Esophagus muscularis mucosa (tissue), 4 donors: ENCODE measurements around the gene EPHA4. TPM values are rescaled to one million over a fixed set of nuclear protein-coding genes. Genes with fewer than 3 reads are reported as not detected.

Experiments
- DNase-seq: peaks from one replicate; pipeline ENCODE4 v3.0.0-alpha.2; 2017; ENCODE audit errors: extremely low spot score
- H3K27ac ChIP-seq, 4 donors: fragments of 200-600 bp; sonication (generic); replicated peaks in 1 of 4; 1 replicate in 3 of 4; 2 replicates in 1 of 4; pipeline ENCODE4 v1.5.1; 2016 to 2019; ENCODE audit warnings: mild to moderate bottlenecking in 1 of 4
- H3K27me3 ChIP-seq, 4 donors: fragments of 200-600 bp; sonication (generic); one replicate each; pipeline versions ENCODE4 v1.5.1 to v1.6.0; 2016 to 2019
- H3K36me3 ChIP-seq, 4 donors: fragments of 200-600 bp; sonication (generic); one replicate each; pipeline ENCODE4 v1.5.1; 2016 to 2019
- H3K4me1 ChIP-seq, 4 donors: fragments of 200-600 bp; sonication (generic); one replicate each; pipeline ENCODE4 v1.5.1; 2016 to 2019
- H3K4me3 ChIP-seq, 4 donors: fragments of 200-600 bp; sonication (generic); 1 replicate in 2 of 4; 2 replicates in 2 of 4; pipeline ENCODE4 v1.5.1; 2016 to 2019; ENCODE audit warnings: mild to moderate bottlenecking in 4 of 4, moderate library complexity in 1 of 4
- H3K9me3 ChIP-seq, 4 donors: fragments of 200-600 bp; sonication (generic); 1 replicate in 3 of 4; 2 replicates in 1 of 4; pipeline ENCODE4 v1.5.1; 2016 to 2019
- CTCF ChIP-seq, 3 experiments: fragments of 200-600 bp in 2 of 3; fragments of 450-650 bp in 1 of 3; sonication (generic) in 2 of 3; IDR thresholded peaks; one replicate each; pipeline ENCODE4 v1.5.1; 2017 to 2019; ENCODE audit warnings: antibody characterized with exemption in 3 of 3, mild to moderate bottlenecking in 2 of 3, moderate library complexity in 1 of 3
- EP300 ChIP-seq: sonication (generic); formaldehyde crosslinking; IDR thresholded peaks from one replicate; pipeline ENCODE4 v1.6.1; 2017; ENCODE audit warnings: antibody characterized with exemption
- POLR2A ChIP-seq: fragments of 450-650 bp; IDR thresholded peaks from one replicate; pipeline ENCODE4 v1.6.1; 2017; ENCODE audit warnings: antibody characterized with exemption, moderate library complexity, mild to moderate bottlenecking, low read depth
- POLR2AphosphoS5 ChIP-seq, 2 donors: sonication (generic); formaldehyde crosslinking; IDR thresholded peaks; one replicate each; pipeline ENCODE4 v1.6.1; 2017; ENCODE audit warnings: antibody characterized with exemption in 2 of 2
- WGBS: methylation state at CpG from one replicate; pipeline ENCODE4 v1.1.5; 2018; 5-methylcytosine and 5-hydroxymethylcytosine counted together
- intact Hi-C: fragments of 100-400 bp; cut with DNase I; formaldehyde crosslinking; loops from one replicate; pipeline ENCODE4 v1.15.1; 2023
- total RNA-seq, 4 donors: library from RNA; depleted of rRNA; stranded (reverse); fragments of >200 nt; gene quantifications; one replicate each; pipeline versions ENCODE4 v1.1.0 to v1.2.1, GENCODE V29; 2016

Gene EPHA4
- total RNA-seq, 4 donors from 2014 or later = 15.4 to 25.9 (median 20.2) TPM

GRCh38 chr2:221390878-221391277 lies 181.2 kb downstream of the EPHA4 start:
- DNase-seq = no peak
- TF ChIP-seq POLR2A (no peak), EP300 (no peak), CTCF (IDR thresholded peaks at IDR 0.05) (no peak), POLR2AphosphoS5 (IDR thresholded peaks at IDR 0.05) (no peak)
- Histone ChIP-seq H3K27me3 (no peaks in the 10 kb centered on the region), H3K9me3 (no peaks in the 10 kb centered on the region), H3K36me3 (no peaks in the 10 kb centered on the region), H3K27ac (no peak overlapping the region), H3K4me3 (no peak overlapping the region), H3K4me1 (no peaks in the 10 kb centered on the region)
- 79% methylated on average over 4 of the region's 4 CpGs for WGBS
- intact Hi-C loops = no loop called here

GRCh38 chr2:221389904-221390303 lies 182.2 kb downstream of the EPHA4 start:
- Histone ChIP-seq H3K9me3 (no peaks in the 10 kb centered on the region), H3K36me3 (no peaks in the 10 kb centered on the region), H3K27me3 (no peaks in the 10 kb centered on the region), H3K27ac (no peak overlapping the region), H3K4me3 (no peak overlapping the region), H3K4me1 (no peaks in the 10 kb centered on the region)
- intact Hi-C loops = no loop called here
- 93% methylated on average over 2 of the region's 2 CpGs for WGBS
- TF ChIP-seq POLR2A (no peak), POLR2AphosphoS5 (IDR thresholded peaks at IDR 0.05) (no peak), EP300 (no peak), CTCF (IDR thresholded peaks at IDR 0.05) (no peak)
- DNase-seq = no peak

GRCh38 chr2:221389421-221389820 lies 182.7 kb downstream of the EPHA4 start:
- 76% methylated on average over 5 of the region's 5 CpGs for WGBS
- Histone ChIP-seq H3K36me3 (no peaks in the 10 kb centered on the region), H3K27me3 (no peaks in the 10 kb centered on the region), H3K27ac (no peak overlapping the region), H3K4me1 (no peaks in the 10 kb centered on the region), H3K4me3 (no peak overlapping the region), H3K9me3 (no peaks in the 10 kb centered on the region)
- DNase-seq = no peak
- intact Hi-C loops = no loop called here
- TF ChIP-seq POLR2A = no peak
- no peak for TF ChIP-seq EP300
- no peak for TF ChIP-seq POLR2AphosphoS5 (IDR thresholded peaks at IDR 0.05)
- no peak for TF ChIP-seq CTCF (IDR thresholded peaks at IDR 0.05)

GRCh38 chr2:221388891-221389290 lies 183.2 kb downstream of the EPHA4 start:
- H3K27me3 ChIP-seq = no peaks in the 10 kb centered on the region
- H3K4me1 ChIP-seq = no peaks in the 10 kb centered on the region
- intact Hi-C loops = no loop called here
- H3K9me3 ChIP-seq = no peaks in the 10 kb centered on the region
- no peak overlapping the region for H3K27ac ChIP-seq
- TF ChIP-seq CTCF (IDR thresholded peaks at IDR 0.05) (no peak), POLR2AphosphoS5 (IDR thresholded peaks at IDR 0.05) (no peak)
- no peaks in the 10 kb centered on the region for H3K36me3 ChIP-seq
- no peak for DNase-seq
- no peak overlapping the region for H3K4me3 ChIP-seq
- whole genome bisulfite sequencing = 79% methylated on average over 7 of the region's 7 CpGs

GRCh38 chr2:221385716-221386115 lies 186.4 kb downstream of the EPHA4 start:
- intact Hi-C loops = no loop called here
- no peak for TF ChIP-seq EP300
- WGBS = 79% methylated on average over 1 of the region's 1 CpG

More at GRCh38 chr2:221385716-221386115, 186.4 kb downstream of the EPHA4 start:
- H3K27me3 ChIP-seq = no peaks in the 10 kb centered on the region
- no peaks in the 10 kb centered on the region for H3K4me1 ChIP-seq
- no peak overlapping the region for H3K27ac ChIP-seq
- no peaks in the 10 kb centered on the region for H3K36me3 ChIP-seq
- no peak overlapping the region for H3K4me3 ChIP-seq
- DNase-seq = no peak
- H3K9me3 ChIP-seq = no peaks in the 10 kb centered on the region
